Measurements from ENCODE around the gene NFKBIZ. TPM values are rescaled to one million over a fixed set of nuclear protein-coding genes. Genes with fewer than 3 reads are reported as not detected.

Gene NFKBIZ
- total RNA-seq, 1 donor from 2014 or later = 349 TPM

- intact Hi-C loops (cut with DNase I) = loop anchor here (5.0 kb wide), 2 partner anchors 35 to 125 kb away; partner anchors contain the start of gene CEP97
- no peak for DNase-seq (ENCODE audit: low spot score in 2 of 2)
- H3K27ac ChIP-seq = peak overlapping the region; percentile 98 to 99
- no peaks in the 10 kb centered on the region for H3K27me3 ChIP-seq
- peaks cover 7 to 19% of the 10 kb centered on the region in 2 donors for H3K36me3 ChIP-seq
- no peaks in the 10 kb centered on the region for H3K9me3 ChIP-seq
- H3K4me1 ChIP-seq = peaks cover 0 to 9% of the 10 kb centered on the region in 2 donors
- no peak overlapping the region for H3K4me3 ChIP-seq
- TF ChIP-seq CTCF (IDR thresholded peaks at IDR 0.05) = no peak
Measured at GRCh38 chr3:101847328-101847727, 2.0 kb upstream of the NFKBIZ start.

- H3K4me1 ChIP-seq = peaks cover 0 to 18% of the 10 kb centered on the region in 2 donors
- intact Hi-C loops (cut with DNase I) = loop anchor here (5.0 kb wide), 2 partner anchors 36 to 126 kb away; partner anchors contain the start of gene CEP97
Measured at GRCh38 chr3:101848326-101848725, 988 bp upstream of the NFKBIZ start.

GRCh38 chr3:101849714-101850245, 466 bp downstream of the NFKBIZ start:
- Histone ChIP-seq H3K27ac (peak overlapping the region; percentile 98 to 99), H3K36me3 (peaks cover 31 to 43% of the 10 kb centered on the region in 2 donors), H3K4me3 (peak overlapping the region; percentile 90 to 93), H3K4me1 (peaks cover 0 to 29% of the 10 kb centered on the region in 2 donors), H3K9me3 (no peaks in the 10 kb centered on the region), H3K27me3 (no peaks in the 10 kb centered on the region)
- DNase-seq (ENCODE audit: low spot score in 2 of 2) = peak in 1 of 2 donors; percentile 72
- TF ChIP-seq CTCF (IDR thresholded peaks at IDR 0.05) = no peak
- intact Hi-C loops (cut with DNase I) = loop anchor here (1.0 to 5.0 kb wide), 4 partner anchors 20 to 172 kb away; partner anchors contain the start of genes CEP97 and ZBTB11

More at GRCh38 chr3:101848326-101848725, 988 bp upstream of the NFKBIZ start:
- TF ChIP-seq CTCF (IDR thresholded peaks at IDR 0.05) = no peak
- Histone ChIP-seq H3K4me3 (peak overlapping the region; percentile 90 to 93), H3K36me3 (peaks cover 17 to 29% of the 10 kb centered on the region in 2 donors), H3K27me3 (no peaks in the 10 kb centered on the region), H3K27ac (peak overlapping the region; percentile 98 to 99), H3K9me3 (no peaks in the 10 kb centered on the region)
- DNase-seq (ENCODE audit: low spot score in 2 of 2) = no peak

- Histone ChIP-seq H3K27ac (peak overlapping the region; percentile 98 to 99), H3K4me3 (peak overlapping the region; percentile 90 to 93), H3K36me3 (peaks cover 38 to 50% of the 10 kb centered on the region in 2 donors), H3K4me1 (peaks cover 0 to 29% of the 10 kb centered on the region in 2 donors), H3K27me3 (no peaks in the 10 kb centered on the region), H3K9me3 (no peaks in the 10 kb centered on the region)
- DNase-seq (ENCODE audit: low spot score in 2 of 2) = no peak
- intact Hi-C loops (cut with DNase I) = no loop called here
- no peak for TF ChIP-seq CTCF (IDR thresholded peaks at IDR 0.05)
Measured at GRCh38 chr3:101850246-101851051, 1.1 kb downstream of the NFKBIZ start.

GRCh38 chr3:101851072-101851770, 1.9 kb downstream of the NFKBIZ start:
- intact Hi-C loops (cut with DNase I) = no loop called here
- Histone ChIP-seq H3K36me3 (peaks cover 46 to 58% of the 10 kb centered on the region in 2 donors), H3K4me1 (peaks cover 0 to 29% of the 10 kb centered on the region in 2 donors), H3K27me3 (no peaks in the 10 kb centered on the region), H3K27ac (peak overlapping the region; percentile 98 to 99), H3K4me3 (peak overlapping the region; percentile 90 to 93), H3K9me3 (no peaks in the 10 kb centered on the region)
- DNase-seq (ENCODE audit: low spot score in 2 of 2) = no peak
- TF ChIP-seq CTCF (IDR thresholded peaks at IDR 0.05) = no peak

All from ascending aorta (tissue), 2 donors.